Posterior cingulate gyrus (tissue), 11 donors: ENCODE measurements around the gene OTOG.
A peak's percentile ranks its signal among the peaks of the same experiment; 100 is the strongest.
"Not testable (repeated sequence)": the region's sequence is repeated elsewhere in the genome, so short reads cannot be mapped to it uniquely, and the experiment has no call there.

ENCODE experiments used
- DNase-seq, 10 donors: peaks; one replicate each; pipeline versions ENCODE4 v3.0.0 to v3.0.0-alpha.2; 2020 to 2021; ENCODE audit warnings: mixed read lengths in 3 of 10
- intact Hi-C: fragments of 100-400 bp; cut with DNase I; formaldehyde crosslinking; loops from one replicate; pipeline ENCODE4 v1.15.1; 2023

The OTOG gene

GRCh38 chr11:17612221-17613188 is 65.4 kb downstream of the OTOG start:
- intact Hi-C loops, result no loop called here
- DNase-seq, result no peak

- intact Hi-C loops, result no loop called here
- no peak for DNase-seq
Measured at GRCh38 chr11:17613428-17613962, 66.4 kb downstream of the OTOG start.

GRCh38 chr11:17613983-17614382 is 66.9 kb downstream of the OTOG start:
- intact Hi-C loops, result no loop called here
- DNase-seq, result no peak

GRCh38 chr11:17622711-17623110 is 75.7 kb downstream of the OTOG start:
- DNase-seq, intact Hi-C loops: not testable (repeated sequence)

GRCh38 chr11:17629113-17629512 is 82.1 kb downstream of the OTOG start:
- intact Hi-C loops, result no loop called here
- no peak for DNase-seq

GRCh38 chr11:17630936-17631335 is 83.9 kb downstream of the OTOG start:
- intact Hi-C loops, result no loop called here
- no peak for DNase-seq

GRCh38 chr11:17631702-17632365 is 84.8 kb downstream of the OTOG start:
- DNase-seq, result no peak
- intact Hi-C loops, result no loop called here

GRCh38 chr11:17633279-17633986 is 86.4 kb downstream of the OTOG start:
- intact Hi-C loops, result no loop called here
- peak in 1 of 10 donors; percentile 72 for DNase-seq

- intact Hi-C loops, result no loop called here
- DNase-seq, result no peak
Measured at GRCh38 chr11:17633987-17634775, 87.1 kb downstream of the OTOG start.

GRCh38 chr11:17634776-17635550 is 87.9 kb downstream of the OTOG start:
- intact Hi-C loops, result no loop called here
- no peak for DNase-seq

- no peak for DNase-seq
- intact Hi-C loops, result no loop called here
Measured at GRCh38 chr11:17635551-17635938, 88.5 kb downstream of the OTOG start.

- intact Hi-C loops, result no loop called here
- DNase-seq, result no peak
Measured at GRCh38 chr11:17636721-17637120, 89.7 kb downstream of the OTOG start.

- no peak for DNase-seq
- intact Hi-C loops, result no loop called here
Measured at GRCh38 chr11:17637901-17638300, 90.8 kb downstream of the OTOG start.

GRCh38 chr11:17638311-17638710 is 91.3 kb downstream of the OTOG start:
- intact Hi-C loops, result no loop called here
- DNase-seq, result peak in 1 of 10 donors; percentile 48

GRCh38 chr11:17639091-17639490 is 92.0 kb downstream of the OTOG start:
- DNase-seq, result no peak
- intact Hi-C loops, result no loop called here

- intact Hi-C loops, result no loop called here
- DNase-seq, result no peak
Measured at GRCh38 chr11:17639781-17640180, 92.7 kb downstream of the OTOG start.

- intact Hi-C loops, result no loop called here
Measured at GRCh38 chr11:17640493-17641164, 93.6 kb downstream of the OTOG start.

GRCh38 chr11:17641792-17642350 is 94.8 kb downstream of the OTOG start:
- intact Hi-C loops, result no loop called here
- DNase-seq, result no peak

More at GRCh38 chr11:17640493-17641164, 93.6 kb downstream of the OTOG start:
- DNase-seq, result peak in 1 of 10 donors; percentile 63
